GM19238 (cell line): ENCODE measurements around the gene KLF15.

Experiments used
- DNase-seq: peaks from one replicate; pipeline ENCODE4 v3.0.0; 2011; ENCODE audit warnings: low spot score; ENCODE audit not compliant: insufficient read length

Gene KLF15

DNA sequence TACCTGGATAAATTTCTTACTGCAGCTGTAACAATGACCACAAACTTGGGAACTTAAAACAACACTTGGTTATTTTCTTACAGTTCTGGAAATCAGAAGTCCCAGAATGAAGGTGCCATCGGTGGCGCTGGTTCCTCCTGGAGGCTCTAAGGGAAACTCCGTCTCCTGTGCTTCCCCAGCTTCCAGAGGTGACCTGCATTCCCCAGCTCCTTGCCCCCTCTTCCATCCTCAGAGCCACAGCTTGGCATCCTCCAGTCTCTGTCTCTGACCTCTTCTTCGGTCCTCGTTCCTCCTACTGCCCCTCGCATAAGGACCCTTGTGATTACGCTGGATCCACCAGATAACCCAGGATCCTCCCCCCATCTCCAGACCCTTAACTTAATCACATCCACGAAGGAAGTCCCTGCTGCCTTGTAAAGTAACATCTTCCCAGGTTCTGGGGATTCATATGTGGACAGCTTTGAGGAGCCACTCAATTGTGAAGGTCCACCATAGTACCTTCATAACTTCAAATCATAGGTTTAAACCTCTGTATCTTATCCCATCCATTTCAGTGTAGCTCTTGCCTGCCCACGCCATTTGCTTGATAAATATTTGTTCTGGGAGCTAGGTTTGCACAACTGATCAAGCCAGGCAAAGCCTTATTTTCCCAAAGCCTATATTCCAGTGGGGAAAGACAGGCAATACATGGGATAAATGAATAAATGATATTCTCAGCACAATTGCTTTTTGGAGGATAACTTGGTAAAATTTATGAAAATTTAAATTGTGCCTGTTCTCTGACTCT is 34.8 kb downstream of the KLF15 start:
- no peak for DNase-seq

DNA sequence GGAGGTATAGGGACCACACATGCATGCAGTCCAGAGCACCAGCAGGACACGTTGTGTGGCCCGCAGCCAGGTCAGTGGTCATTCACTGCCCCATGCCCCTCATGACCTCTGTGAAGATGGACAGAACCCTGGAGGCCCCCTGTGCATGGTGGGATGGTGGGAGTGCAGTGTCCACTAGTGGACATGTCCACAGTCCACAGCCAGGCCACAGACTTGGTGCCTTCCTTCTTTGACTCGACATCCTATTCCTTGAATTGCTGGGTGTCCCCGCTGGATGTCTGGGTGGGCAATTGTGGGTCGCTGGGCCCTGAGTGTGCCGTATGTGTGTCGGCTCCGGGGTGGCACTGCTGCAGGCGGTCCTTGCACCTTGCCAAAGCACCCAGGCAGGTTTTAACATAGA is 35.7 kb downstream of the KLF15 start:
- no peak for DNase-seq

DNA sequence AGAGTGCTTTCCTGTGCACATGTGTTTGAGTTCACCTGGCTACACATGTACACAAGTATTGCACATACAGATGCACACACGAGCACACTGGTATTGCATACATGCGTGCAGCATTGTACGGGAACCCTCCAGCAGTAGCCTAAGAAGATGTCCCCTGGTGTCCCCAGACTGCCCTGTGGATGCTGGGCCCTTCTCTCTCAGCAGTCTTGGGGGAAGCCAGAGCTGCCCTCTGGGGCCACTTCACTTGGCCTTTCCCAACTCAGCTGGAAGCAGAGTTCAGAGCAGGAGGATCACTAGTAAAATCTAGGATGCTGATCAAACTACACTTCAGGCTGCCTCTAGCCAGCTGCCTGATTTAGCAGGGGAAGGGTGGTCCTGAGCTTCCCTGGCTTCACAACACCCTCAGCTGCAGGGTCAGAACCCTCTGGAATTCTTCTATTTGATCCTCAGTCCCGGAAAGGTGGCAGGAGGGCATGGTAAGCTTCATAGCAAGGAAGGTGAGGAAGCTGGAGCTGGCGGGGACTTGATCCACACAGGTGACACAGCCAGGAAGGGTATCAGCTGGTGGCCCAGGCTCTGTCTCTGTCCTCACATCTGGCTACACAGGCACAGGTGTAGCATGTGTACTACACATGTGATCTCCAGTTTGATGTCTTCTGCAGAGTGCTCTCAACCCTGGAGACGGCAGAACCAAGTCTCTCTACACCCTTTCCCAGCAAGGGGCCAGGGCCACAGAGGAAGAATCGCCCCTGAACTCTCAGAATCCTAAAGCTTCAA is 36.5 kb downstream of the KLF15 start:
- DNase-seq = no peak

DNA sequence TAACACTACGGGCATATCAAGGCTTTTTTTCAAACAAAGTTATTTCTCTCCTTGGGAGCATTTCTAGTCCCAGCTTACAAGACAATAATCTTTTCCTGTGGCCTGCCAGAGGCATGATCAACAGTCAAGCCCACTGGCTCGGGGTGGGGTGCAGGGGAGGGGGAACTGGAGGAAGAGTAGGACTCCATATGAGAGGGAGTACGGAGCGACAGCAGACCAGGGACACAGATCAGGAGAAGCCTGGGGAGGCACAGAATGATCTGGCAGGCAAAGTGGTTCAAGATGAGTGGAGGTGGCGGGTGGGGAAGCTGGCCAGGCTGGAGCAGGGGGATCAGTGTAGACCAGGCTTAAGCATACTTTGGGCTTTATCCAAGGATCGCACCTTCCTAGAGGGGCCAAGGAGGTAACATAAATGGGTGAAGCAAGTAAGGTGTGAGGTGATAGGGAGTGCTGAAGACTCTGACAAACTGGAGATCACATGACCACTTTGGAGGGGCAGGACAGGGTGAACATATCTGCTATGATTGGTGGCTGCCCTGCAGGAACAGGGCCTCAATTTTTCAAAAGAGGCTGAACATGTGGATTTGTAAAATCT is 37.4 kb downstream of the KLF15 start:
- no peak for DNase-seq

DNA sequence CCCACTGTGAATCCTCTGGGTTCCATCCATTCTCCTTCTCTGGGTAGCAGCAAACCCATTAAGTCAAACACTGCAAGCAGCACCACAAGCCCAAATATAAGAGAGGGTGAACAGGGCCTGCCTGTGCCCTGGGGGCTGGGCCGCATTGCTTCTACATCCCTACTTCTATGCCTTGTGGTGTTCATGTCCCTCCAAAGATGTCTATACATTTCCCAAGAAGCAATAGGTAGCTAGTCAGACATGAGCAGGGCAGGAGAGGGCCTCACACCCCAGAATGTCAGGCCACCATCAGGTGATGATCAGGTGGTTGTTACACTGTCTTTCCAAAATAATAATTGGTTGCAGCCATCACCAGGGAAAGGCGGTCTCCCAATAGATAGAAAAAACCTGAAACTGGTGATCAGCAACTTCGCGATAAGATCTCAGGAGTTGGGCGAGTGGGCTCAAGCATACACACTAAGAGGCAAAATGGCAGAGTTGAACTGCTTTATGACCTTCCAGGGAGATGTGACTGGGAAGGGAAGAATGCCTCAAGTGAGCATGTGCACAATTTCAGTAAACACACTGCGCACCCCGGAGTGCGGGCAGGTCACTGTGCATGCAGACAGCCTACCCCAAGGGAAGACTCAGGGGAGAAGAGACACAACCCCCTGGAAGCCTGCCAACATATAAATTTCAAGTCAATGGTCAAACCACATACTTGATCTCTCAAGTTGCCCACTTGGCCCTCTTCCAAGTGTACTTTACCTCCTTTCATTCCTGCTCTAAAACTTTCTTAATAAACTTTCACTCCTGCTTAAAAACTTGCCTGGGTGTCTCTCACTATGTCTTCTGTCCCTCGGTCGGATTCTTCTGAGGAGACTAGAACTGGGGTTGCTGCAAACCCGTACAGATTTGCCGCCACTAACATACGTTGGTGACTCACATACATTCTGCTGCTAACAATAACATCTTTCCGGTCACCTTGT is 39.9 kb downstream of the KLF15 start:
- DNase-seq = no peak

DNA sequence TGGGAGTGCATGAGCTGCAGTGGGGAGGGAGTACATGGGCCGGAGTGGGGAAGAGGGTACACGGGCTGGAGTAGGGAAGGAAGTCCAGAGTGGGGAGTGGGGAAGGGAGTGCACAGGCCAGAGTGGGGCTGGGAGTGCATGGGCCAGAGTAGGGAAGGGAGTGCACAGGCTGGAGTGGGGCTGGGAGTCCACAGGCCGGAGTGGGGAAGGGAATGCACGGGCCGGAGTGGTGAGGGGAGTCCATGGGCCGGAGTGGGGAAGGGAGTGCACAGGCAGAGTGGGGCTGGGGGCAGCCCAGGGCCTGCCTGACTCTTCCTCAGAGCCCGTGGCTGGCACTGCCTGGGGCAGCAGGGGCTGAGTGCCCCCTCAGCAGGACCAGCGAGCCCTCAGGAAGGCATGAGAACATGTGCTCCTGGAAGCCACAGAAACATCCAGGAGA is 40.7 kb downstream of the KLF15 start:
- no peak for DNase-seq

DNA sequence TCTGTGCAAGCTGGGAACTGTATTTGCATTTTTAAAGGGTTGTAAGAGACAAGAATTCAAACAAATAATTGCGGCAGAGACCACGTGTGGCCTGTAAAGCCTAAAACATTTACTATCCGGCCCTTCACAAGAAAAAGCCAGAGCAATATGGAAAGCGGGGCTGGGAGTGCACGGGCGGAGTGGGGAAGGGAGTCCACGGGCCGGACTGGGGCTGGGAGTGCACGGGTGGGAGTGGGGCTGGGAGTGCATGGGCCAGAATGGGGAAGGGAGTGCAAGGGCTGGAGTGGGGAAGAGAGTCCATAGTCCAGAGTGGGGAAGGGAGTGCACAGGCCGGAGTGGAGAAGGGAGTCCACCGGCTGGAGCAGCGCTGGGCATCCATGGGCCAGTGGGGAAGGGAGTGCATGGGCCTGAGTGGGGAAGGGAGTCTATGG is 41.2 kb downstream of the KLF15 start:
- no peak for DNase-seq

DNA sequence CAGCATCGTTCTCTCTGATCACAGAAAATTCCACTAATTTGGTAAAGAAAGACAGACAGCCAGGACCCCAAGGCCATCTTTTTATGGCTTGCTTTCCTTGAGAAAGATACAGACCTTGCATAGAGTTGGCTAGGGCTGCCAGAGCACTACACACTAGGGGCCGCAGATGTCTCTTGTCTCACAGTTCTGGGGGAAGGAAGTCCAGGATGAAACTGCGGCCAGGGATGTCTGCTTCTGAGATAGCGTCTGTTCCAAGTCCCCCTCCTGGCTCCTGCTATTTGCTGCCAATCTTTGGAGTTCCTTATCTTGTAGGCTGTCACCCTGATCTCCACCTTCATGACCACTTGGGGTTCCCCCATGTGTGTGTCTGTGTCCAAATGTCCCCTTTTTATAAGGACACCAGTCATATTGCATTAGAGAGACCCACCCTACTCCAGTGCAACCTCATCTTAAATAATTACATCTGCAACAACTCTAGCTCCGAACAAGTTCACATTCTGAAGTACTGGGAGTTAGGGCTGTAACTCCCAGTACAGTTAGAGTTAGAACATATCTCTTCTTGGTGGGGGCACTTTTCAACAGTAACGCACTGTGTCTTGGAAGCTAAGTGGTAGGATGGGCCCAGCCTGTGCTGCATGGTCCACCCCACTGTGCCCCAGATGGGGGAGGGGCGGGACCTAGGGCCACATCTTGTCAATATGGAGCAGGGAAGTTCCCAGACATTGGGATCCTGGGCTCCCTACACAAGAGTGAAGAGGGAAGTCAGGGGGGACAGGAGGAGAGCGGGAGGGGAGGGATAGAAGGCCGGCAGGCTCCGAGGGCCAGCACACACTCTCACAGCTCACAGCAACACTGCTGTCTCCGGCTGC is 42.2 kb downstream of the KLF15 start:
- no peak for DNase-seq

DNA sequence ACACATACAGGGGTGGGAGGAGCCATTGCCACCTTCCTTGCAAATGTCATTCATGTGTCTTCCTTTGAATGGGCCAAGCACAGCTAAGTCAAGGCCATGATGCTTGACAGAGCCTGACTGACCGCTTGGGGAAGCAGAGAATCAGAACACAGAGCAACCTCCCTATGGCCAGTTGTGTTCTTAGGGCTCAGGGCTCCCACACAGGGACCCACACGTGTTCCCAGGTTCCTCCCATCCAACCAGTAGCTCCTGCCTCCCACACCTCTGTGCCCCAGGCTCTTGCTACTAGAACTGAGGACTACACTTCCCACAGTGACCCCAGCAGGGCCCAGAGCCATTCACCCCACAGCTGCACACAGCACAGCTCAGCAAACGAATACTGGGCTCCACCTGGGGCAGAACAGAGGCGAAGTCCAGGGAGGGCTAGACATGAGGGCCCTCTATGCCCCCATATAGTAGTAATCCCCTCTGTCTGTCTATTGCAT is 42.9 kb downstream of the KLF15 start:
- DNase-seq = no peak

DNA sequence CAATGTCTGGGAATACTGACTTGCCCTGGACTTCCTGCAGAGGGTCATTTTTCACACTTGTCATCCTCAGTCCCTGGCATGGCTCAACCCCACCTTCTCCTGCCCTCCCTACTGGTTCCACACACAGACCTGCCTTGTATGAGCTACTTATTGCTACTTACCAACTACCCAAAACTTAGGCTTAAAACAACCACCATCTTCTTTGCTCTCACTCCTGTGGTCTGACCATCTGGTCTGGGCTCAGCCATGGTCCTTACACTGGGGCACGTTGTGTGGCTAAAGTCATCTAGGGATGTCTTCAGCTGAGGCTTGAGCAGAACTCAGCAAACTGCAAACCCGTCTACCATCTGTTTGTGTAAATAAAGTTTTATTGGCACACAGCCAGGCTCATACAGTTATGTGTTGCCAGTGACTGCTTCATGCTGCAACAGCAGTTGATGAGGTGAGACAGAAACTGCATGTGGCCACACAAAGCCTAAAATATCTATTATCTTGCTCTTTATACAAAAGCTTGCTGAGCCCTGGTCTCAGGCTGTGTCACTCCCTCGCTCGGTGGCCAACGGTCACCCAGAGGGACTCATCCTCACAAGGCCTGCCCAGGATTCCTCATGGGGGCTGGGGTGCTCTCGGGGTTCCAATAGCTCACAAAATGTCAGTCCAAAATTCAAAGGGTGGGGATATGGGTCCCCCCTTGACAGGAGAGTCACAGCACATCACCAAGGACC is 43.5 kb downstream of the KLF15 start:
- DNase-seq = no peak

DNA sequence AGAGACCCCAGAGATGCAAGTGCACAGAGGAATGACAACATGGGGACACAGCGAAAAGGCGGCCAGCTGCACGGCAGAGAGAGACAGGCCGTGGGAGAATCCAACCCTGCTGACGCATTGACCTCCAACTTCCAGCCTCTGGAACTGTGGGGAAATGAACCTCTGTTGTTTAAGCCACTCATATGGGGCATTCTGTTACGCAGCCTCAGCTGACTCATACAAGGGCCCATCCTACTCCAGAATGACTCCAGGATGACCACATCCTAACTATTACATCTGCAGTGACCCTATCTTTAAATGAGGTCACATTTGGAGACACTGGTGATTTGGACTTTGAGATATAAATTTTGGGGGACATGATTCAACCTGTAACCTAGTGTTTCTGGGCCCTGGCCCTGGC is 44.0 kb downstream of the KLF15 start:
- no peak for DNase-seq

DNA sequence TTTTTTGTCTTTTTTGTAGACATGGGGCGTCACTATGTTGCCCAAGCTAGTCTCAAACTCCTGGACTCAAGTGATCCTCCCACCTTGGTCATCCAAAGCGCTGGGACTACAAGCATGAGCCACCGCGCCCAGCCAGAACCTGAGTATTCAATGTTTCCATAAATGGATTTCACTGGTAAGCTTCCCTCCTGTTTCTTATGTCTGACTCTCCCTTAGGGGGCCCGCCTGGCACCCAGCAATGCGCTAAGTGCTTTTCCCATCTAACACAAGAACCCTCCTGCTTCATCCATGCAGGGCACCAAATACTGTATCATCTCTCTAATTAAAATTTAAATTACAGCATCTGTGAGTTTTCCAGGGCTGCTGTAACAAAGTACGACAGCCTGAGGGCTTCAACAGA is 44.9 kb downstream of the KLF15 start:
- no peak for DNase-seq

DNA sequence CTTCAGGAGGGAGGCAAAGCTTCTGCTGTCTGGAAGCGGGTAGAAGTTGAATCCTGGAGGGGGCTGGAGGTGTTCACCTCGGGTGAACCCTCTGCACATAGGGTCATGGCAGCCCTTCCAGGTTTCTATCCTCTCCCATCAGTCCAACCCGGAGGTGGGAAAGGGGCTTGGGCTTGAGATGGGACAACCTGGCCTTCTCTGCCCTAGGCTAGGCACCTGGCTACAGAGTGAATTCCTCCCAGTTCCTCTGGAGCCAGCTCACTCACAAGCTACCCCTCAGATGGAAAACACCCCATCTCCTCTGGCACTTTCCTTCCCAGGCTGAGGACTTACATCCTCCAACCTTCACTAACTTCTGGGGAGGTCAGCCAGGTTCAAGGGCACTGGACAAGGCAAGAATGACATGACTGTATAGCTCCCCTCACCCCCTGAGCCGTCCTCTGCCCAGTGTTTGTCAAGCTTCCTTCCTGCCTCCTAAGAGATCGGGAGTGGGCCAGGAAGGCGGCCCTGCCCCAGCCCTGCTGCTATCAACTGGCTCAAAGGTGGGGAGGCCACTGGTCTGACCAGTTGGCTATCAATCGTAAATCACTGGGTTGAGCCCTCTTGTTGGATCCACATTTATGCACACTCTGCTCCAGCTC is 45.8 kb downstream of the KLF15 start:
- no peak for DNase-seq

DNA sequence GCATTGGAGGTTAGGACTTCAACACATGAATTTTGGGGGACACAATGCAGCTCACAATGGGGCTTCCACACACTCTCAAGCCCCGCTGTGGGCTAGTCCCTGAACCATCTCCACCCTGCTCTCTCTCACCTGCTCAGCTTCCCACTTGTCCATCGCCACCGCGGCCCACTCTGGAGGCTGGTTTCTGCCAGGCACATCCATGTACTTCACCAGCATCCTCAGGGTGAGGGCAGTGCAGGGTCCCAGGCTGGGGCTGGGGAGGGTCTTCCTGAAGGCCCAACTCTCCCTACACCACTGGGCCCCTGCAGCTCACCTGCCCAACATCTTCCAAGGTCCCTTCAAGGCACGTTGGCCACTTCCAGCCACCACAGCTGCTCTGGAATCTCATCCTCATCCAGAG is 46.4 kb downstream of the KLF15 start:
- no peak for DNase-seq

DNA sequence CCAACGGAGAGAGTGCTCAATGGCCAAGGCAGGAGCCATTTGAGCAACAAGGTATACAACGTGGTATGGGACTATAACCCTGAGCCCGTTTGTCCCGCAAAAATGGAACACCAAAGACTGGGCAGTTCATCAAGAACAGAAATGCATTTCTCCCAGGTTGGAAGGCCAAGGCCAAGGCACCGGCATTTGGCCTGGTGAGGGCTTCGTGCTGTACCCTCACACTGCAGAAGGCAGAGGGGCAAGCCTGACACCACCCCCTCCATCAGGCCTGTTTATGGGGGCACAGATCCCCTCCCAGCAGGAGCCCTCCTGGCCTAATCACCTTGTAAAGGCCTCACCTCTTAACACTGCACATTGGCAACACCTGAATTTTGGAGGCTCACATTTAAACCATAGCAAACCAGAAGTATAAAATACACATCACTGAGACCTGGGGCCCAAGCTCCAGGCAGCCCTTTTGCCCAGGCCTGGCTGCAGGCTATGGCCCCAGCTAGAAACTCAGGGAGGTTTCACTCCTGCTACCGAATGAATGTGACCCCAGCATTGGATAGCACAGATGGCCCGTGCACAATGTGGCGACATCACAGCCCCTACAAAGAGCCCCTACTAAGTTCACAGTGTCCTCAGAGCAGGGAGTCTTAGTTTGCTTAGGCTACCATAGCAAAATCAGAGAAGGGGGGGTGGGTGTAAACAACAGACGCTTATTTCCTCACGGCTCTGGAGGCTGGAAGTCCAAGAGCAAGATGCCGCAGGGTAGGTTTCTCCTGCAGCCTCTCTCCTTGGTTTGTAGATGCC is 47.1 kb downstream of the KLF15 start:
- DNase-seq = no peak

DNA sequence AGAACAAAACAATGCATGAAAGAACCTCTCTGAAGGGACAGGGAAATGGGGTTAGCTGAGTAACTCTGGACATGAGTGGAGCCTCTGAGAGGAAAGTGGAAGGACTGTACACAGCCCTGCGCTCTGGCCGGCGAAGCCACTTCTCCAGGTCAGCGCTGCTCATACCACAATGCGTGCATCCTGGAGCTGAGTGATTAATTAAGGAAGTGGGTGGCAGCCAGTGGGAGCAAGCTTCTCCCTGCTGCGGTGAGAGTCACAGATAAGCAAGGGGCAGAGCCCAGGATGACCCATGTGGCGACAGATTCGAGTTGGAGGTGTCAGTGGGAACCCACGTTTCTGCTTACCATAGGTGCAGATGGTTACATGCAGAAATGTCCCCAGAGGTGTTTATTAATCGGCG is 48.0 kb downstream of the KLF15 start:
- no peak for DNase-seq

DNA sequence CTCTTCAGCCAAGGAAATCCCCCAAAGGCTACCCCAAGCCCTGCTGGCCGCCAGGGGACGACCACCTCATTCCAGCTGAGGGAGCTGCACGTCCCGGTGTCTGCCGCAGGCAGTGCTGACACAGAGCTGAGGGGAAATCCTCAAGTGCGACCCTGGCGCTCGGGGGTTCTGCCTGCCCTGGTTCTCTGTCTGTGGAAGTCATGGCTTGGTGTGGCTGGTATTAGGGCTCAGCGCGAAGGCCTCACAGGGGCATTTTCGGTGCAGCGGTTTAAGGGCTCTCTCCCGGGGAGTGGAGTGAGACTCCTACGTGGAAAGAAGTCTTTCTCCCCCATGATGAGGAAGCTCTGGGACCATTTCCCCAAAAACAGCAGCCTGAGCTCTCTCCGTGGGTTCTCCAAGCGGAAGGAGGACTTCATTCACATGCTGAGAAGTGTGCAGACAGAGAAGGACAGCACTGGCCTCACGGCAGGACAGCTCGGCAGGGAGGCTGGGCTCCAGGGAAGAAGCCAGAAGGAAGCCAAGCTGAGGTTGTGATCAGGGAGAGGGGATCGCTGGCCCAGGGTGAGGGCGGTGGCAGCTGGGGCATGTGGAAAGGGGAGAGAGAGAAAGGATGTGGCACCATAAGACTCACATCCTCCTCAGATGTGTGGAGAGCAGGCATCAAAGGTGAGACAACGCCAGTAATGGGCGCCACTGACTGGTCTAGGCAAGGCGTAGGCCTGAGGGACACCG is 48.6 kb downstream of the KLF15 start:
- DNase-seq = no peak
